HG03097 (cell line): ENCODE measurements around the gene LOC128125822.
A peak's percentile ranks its signal among the peaks of the same experiment; 100 is the strongest.
"Not testable (repeated sequence)": the region's sequence is repeated elsewhere in the genome, so short reads cannot be mapped to it uniquely, and the experiment has no call there.

Source experiments
- ATAC-seq: cut with Tn5 transposase; IDR thresholded peaks from one replicate; pipeline ENCODE4 v1.9.1; 2021; ENCODE audit not compliant: unreplicated experiment, low FRiP score

Gene LOC128125822

DNA sequence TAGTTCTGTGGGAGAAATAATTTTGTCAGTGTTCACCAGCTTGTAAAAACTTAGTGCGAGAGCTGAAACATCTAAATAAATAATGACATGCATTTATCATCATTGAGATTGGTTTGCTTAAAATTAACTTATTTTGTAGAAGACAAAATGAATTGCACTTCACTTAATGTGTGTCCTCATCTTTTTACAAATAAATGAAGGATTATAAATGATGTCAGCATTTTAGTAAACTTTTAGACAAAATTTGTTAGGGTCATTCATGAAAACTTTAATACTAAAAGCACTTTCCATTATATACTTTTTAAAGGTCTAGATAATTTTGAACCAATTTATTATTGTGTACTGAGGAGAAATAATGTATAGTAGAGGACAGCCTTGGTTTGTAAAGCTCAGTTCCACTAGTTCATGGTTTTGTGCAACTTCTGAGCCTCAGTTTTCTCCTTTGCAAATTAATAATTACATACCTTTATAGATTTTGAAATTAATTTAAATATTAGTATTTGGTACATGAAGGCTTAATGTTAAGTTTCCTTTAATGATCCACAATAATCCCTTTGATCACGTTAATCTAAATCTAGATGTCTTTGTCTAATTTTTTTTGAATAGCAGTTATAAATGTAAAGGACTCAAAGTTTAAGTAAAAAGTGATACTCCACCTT lies 9.2 kb downstream of the LOC128125822 start:
- no peak for ATAC-seq

DNA sequence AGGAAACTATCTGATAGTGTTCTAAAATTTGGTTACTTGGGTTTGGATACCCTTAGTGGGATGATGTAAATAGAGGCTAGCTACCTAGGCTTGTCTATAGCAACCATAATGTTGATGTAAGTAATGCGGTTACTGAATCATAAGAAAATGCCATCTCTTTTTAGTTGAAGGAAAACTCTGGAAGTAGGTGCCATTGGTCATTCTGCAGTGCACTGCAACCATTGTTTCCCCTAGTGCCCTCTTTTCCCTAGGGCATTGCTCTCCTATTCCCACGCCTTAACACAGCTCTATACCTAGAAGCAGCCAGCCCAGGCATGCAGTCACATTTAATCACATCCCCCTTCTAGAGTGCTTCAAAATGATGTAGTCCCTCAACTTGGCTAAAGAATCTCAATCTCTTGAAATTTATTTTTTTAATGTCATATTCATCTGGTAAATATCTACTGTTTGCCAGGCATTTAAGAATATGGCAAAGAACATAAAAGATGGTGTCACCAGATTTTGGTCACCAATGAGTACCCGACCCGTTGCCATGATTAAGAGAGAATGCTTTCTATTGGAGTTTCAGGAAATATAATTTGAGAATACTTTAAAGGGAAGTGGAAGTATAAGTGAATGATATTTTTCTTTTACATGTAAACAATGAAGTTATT lies 10.4 kb downstream of the LOC128125822 start:
- ATAC-seq, result no peak

DNA sequence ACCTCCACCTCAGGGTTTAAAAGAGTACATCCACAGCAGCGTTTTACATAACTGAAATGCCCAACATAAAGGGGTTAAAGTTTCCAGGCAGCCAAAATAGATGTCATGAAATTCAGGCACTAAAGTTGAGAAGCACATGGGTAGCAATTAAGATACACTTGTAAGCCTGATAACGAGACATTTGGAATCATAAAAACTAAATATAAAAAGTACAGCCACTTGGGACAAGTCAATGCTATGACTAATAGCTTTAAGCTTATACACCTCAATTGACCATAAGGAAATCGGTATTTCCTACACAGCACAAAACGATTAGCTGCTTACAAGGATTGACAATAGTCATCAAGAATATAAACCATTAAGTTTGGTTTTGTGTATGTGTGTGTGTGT lies 11.8 kb downstream of the LOC128125822 start:
- ATAC-seq, result no peak

DNA sequence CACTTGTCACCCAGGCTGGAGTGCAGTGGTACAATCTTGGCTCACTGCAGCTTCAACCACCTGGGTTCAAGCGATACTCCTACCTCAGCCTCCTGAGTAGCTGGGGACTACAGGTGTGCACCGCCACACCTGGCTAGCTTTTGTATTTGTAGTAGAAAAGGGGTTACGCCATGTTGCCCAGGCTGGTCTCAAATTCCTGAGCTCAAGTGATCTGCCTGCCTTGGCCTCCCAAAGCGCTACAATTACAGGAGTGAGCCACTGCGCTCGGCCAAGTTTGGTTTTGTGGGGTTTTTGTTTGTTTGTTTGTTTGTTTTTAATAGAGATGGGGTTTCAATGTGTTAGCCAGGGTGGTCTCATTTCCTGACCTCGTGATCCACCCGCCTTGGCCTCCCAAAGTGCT lies 12.3 kb downstream of the LOC128125822 start:
- no peak for ATAC-seq

DNA sequence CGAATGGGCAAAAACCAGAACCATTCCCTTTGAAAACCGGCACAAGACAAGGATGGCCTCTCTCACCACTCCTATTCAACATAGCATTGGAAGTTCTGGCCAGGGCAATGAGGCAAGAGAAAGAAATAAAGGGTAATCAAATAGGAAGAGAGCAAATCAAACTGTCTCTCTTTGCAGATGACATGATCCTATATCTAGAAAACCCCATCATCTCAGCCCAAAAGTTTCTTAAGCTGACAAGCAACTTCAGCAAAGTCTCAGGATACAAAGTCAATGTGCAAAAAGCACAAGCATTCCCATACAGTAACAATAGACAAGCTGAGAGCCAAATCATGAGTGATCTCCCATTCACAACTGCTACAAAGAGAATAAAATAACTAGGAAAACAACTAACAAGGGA lies 13.4 kb downstream of the LOC128125822 start:
- not testable (repeated sequence) for ATAC-seq

DNA sequence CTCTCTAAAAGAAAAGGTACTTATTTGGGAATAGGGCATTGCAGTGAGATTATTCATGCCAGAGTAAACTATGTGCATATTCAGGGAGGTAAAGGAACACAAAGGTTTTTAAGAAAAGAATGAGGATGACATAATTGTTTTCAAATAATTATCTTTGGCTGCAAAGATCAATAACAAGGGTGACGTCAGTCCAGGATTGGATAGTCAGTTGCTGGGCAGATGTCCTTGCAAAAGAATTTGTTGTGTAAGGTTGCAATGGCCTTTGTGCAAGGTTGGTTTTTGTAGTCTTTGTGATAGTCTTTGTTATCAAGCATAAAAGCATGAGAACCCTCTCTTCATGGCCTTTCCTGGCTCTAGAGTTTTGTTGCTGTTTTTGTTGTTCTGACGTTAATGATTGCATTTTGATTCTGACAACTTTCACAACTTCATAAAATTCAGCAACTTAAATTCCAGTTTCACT lies 17.7 kb downstream of the LOC128125822 start:
- no peak for ATAC-seq

DNA sequence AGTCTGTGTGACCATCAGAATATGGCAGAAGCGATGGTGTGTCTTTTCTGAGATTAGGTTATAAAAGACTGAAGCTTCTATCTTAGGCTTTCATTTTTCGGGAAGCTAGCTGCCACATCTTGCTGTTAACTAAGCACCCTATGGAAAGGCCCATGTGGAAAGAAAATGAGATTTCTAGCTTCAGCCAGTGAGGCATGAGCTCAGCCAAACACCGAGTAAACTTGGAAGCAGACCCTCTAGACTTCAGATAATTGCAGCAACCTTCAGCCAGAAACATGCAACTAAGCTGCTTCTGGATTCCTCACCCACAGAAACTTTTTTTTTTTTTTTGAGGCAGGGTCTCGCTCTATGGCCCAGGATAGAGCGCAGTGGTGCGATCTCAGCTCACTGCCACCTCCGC lies 20.6 kb downstream of the LOC128125822 start:
- ATAC-seq, result no peak

DNA sequence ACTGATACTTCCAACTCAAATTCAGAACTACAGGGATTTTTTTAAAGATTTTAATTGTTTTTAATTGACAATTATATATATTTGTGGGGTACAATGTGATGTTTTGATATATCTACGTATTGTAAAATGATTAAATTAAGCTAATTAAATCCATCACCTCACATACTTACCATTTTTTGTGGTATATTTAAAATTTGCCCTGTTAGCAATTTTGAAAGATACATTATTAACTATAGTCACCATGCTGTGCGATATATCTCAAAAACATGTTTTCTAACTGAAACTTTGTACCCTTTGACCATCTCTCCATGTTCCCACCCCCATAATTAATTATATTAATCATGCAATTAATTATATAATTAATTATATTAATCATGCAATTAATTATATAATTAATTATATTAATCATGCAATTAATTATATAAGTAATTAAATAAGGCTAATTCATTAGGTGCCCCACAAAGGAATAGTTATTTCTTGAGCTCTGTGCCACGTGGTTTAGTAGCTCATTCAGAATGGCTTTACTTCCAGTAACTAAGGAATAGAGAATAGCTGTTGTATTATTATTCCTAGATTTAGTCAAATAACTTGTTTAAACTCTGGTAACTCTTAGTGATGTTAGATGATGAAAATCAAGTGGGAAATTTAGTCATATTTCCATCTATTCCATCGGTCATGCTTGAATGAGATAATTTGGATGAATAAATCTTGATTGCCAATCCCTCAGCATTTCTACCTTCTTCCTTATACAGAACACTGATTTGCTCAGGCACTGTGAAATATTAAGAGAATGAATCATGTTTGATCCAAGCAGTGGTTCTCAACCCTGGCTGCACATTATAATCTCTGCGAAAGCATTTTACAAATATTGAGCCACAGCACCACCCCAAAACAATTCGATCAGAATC lies 25.1 kb downstream of the LOC128125822 start:
- no peak for ATAC-seq

DNA sequence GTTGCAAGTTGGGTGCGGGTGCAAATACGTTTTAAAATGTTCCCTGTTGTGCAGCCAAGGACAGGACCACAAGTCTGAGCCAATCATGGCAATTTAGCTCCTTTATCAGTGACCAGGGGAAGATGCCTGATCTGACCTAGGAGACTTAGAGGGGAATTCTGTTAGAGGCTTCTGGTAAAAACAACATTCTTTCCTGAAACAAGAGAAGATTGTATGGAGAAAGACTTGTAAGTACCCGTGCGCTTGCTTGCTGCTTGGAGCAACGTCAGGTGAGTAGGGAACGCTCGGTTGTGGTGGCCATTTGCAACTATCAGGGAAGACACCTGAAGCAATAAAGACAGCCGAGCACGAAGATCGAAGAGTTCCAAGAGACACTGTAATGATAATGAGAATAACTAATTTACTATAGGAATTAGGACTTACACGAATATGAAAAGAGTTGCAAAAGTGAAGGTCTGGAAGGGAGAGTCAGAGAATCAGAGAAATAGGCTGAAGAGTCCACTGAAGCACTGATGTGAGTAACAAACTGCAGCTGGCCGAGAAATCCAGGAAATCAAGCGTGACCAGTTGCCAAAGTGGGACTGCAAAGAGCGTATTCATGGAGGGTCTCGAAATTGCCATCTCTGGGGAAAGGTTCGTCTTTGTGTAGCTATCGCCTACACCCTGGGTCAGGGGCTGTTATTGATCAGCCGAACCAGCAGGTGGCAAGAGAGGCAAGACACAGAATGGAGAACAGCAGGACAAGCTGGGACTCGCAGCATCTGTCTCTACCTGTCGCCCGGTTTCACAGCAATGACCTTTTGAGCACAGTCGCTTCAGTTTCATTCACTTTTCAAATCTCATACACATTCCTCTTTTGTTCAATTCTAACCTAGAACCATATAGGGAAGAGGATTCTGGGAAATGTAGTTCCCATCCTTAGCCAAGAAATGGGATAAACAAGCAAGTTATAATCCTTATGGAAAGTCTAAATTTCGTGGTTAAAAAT lies 26.1 kb downstream of the LOC128125822 start:
- peak; percentile 99 for ATAC-seq

DNA sequence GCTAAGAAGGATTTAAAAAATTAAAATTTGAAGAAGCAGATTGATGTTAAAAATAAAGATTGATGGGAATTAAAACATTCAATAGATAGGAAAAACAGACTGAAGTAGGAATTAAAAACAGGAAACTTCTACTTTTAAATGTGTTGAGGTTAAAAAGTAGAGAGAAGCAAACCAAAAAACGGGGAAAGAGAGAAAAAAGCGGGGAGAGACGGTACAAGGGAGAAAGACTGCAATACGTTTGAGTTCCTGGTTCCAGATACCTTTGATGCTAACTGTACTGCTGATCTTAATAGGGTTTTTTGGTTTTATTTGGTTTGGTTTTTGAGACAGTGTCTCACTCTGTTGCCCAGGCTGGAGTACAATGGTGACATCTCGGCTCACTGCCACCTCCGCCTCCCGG lies 27.0 kb downstream of the LOC128125822 start:
- ATAC-seq, result no peak

DNA sequence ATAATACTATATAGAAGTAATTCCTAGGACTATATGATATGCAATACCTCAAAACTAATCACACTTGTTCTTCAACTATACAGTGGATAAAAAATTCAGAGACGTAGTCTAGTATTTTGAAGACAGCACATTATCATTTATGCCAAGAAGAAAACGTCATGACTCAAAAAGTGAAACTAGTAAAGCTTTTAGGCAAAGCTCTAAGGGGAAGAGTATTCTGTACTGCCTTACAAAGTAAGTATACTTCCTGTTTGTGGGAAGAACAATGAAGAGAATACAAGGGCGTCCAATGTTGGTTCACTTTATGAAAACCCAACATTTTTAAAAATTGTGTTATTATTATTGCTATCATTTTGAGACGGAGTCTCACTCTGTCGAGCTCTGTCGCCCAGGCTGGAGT lies 27.9 kb downstream of the LOC128125822 start:
- ATAC-seq, result no peak

DNA sequence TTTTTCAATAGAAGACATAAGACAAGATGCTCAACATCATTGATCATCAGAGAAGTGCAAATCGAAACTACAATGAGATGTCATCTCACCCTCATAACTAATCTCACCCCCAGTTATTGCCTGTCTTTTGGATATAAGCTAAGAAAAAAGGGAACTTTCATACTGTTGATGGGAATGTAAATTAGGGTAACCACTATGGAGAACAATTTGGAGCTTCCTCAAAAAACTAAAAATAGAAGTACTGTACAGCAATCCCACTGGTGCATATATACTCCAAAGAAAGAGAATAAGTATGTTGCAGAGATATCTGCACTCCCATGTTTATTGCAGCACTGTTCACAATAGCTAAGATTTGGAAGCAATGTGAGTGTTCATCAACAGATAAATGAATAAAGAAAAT lies 37.0 kb downstream of the LOC128125822 start:
- ATAC-seq, result no peak

DNA sequence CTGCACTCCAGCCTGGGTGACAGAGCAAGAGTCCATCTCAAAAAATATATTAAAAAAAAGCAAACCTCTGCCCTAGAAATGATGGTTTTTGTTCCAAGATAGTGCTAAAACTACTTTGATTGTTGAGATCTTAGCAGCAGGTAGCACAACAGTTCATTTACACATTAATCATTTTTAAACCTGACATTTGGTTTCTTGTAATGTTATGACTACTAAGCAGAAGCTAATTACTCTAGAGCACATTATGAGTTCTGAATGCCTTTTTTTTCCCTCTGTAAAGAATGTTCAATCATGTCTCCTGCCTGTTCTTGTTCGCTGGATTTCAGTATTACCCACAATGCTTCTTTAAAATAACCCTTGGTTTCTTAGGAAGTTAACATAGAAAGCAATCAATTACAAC lies 38.7 kb downstream of the LOC128125822 start:
- no peak for ATAC-seq

DNA sequence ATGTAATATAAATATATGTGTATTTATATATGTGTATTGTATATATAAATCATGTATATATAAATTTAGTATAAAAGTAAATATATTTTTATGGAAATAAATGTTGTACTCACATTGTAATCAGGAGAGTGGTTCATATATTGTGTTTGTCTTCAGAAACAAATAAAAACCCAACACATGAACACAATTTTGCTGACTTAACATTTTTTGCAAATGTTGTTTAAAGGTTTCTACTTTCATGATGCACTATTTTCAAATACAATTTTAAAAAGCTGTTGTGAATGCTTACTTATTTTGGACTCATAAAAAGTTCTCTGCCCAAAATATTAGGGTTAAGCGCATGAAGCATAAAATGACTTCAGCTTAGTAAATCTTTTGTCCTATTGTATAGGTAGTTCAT lies 39.3 kb downstream of the LOC128125822 start:
- no peak for ATAC-seq

DNA sequence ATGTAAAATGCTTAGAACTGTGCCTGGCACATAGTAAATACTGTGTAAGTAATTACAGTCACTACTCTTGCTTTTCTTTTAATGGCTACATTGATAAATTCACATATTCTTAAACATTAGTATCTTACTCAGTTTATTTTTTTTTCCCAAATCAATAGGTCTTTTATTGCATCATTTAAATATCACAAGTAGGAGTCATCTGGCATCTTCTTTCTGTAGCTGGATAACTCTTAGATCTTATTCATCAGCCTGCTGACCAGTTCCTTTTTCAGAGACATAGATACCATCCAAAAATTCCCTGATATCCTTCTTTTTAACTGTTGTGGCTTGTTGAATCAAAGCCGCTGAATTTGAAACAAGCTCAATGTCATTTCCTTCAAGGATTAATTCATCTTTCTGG lies 43.3 kb downstream of the LOC128125822 start:
- no peak for ATAC-seq
